GM10266 (cell line): Measurements from ENCODE around the gene TMEM181.
"Not testable (repeated sequence)": the region's sequence is repeated elsewhere in the genome, so short reads cannot be mapped to it uniquely, and the experiment has no call there.

Experiments
- DNase-seq: peaks from one replicate; pipeline ENCODE4 v3.0.0; 2012; ENCODE audit errors: extremely low spot score
- TF ChIP-seq, protein P1 (sequence below): IDR thresholded peaks from 2 replicates; pipeline ENCODE4 v1.5.1; 2012; ENCODE audit warnings: mild to moderate bottlenecking, low read depth; ENCODE audit not compliant: control insufficient read depth, insufficient read depth; ENCODE audit errors: missing control alignments

The TMEM181 gene

GRCh38 chr6:158668707-158669103 is 108.8 kb downstream of the TMEM181 start:
- TF ChIP-seq, protein P1, sequence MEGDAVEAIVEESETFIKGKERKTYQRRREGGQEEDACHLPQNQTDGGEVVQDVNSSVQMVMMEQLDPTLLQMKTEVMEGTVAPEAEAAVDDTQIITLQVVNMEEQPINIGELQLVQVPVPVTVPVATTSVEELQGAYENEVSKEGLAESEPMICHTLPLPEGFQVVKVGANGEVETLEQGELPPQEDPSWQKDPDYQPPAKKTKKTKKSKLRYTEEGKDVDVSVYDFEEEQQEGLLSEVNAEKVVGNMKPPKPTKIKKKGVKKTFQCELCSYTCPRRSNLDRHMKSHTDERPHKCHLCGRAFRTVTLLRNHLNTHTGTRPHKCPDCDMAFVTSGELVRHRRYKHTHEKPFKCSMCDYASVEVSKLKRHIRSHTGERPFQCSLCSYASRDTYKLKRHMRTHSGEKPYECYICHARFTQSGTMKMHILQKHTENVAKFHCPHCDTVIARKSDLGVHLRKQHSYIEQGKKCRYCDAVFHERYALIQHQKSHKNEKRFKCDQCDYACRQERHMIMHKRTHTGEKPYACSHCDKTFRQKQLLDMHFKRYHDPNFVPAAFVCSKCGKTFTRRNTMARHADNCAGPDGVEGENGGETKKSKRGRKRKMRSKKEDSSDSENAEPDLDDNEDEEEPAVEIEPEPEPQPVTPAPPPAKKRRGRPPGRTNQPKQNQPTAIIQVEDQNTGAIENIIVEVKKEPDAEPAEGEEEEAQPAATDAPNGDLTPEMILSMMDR = no peak
- DNase-seq = no peak

DNA sequence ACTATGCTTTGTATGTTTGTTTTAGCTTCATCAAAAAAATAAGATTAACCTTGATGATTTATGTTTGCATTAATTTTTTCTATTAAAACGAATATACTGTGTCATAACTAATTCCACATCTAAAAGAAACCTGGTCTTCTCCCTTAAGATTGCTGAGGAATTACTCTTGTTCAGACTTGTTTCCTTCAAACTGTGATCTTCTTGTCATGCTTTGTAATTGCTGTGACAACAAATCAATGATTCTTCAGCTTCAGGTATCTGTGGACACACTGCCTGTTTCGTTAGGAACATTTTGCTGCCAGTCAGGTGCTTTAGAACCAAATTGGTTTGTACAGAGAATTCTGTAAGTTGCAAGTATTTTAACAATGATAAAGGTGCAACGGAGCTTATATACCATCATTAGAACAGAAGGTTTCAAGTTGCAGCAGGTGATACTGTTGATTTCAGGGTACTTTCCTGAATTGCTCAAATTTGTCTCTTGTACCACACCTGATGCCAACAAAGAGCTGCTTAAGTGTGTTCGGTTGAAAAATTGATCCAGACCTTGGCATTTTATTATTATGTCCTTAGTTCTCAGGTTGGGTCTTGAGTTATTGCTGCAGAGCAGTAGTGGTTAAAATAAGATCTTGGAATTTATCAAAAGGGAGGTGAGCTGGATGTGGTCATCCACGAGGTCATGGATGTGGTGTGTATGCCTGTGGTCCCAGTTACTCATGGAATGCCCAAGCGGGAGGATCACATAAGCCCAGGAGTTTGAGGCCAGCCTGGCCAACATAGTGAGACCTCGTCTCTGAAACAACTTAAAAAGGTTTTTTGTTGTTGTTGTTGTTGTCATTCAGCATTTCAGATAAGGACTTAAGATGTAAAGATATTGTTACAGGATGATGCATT is 109.5 kb downstream of the TMEM181 start:
- DNase-seq = no peak
- TF ChIP-seq, protein P1 = no peak

GRCh38 chr6:158672119-158672518 is 112.2 kb downstream of the TMEM181 start:
- not testable (repeated sequence) for DNase-seq

DNA sequence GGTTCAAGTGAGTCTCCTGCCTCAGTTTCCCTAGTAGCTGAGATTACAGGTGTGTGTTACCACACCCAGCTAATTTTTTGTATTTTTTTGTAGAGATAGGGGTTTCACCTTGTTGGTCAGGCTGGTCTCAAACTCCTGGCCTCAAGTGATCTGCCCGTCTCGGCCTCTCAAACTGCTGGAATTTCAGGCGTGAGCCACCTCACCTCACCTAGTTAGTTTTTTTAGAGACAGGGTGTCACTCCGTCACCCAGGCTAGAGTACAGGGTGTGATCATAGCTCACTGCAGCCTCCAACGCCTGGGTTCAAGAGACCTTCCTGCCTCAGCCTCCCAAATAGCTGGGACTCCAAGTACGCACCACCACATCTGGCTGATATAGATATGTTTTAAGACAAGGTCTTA is 112.8 kb downstream of the TMEM181 start:
- no peak for DNase-seq

GRCh38 chr6:158674342-158675131 is 114.6 kb downstream of the TMEM181 start:
- no peak for DNase-seq
- TF ChIP-seq, protein P1 = no peak

More for the DNA sequence above, 112.8 kb downstream of the TMEM181 start:
- TF ChIP-seq, protein P1 = no peak

DNA sequence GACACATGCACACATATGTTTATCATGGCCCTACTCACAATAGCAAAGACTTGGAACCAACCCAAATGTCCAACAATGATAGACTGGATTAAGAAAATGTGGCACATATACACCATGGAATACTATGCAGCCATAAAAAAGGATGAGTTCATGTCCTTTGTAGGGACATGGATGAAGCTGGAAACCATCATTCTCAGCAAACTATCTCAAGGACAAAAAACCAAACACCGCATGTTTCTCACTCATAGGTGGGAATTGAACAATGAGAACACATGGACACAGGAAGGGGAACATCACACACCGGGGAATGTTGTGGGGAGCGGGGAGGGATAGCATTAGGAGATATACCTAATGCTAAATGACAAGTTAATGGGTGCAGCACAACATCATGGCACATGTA is 117.2 kb downstream of the TMEM181 start:
- DNase-seq = not testable (repeated sequence)

DNA sequence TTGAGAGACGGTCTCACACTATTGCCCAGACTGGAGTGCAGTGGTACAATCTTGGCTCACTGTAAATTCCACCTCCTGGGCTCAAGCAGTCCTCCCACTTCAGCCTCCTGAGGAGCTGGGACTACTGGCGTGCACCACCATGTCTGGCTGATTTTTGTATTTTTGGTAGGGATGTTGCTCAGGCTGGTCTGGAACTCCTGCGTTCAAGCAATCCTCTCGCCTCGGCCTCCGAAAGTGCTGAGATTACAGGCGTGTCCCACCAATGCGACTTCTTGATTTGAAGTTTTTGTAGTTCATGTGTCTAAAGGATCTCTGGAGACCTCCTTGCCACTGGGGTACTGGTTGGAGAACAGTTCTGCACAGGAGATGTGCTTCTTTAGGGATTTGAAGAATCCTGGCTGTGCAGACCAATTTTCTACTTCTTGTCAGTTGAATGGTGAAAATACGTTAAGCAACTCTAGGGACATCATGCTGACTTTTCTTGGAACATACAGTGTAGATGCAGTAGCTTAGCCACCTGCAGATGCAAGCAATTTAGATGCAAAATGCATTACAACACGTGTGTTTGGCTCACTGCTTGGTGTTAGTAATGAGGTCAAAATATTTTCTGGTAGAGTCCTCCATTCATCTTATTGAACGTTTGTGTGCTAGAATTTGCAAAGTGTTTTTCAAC is 118.2 kb downstream of the TMEM181 start:
- no peak for DNase-seq

More for the DNA sequence above, 118.2 kb downstream of the TMEM181 start:
- TF ChIP-seq, protein P1 = no peak
